Uterus (tissue), 2 donors: ENCODE data around the gene NAP1L4.

Source experiments
- CTCF ChIP-seq, 4 experiments: fragments of 200-600 bp in 2 of 4; fragments of 450-650 bp in 2 of 4; sonication (generic) in 2 of 4; IDR thresholded peaks; one replicate each; pipeline ENCODE4 v1.5.1; 2016 to 2019; ENCODE audit warnings: antibody characterized with exemption in 4 of 4, mild to moderate bottlenecking in 2 of 4, moderate library complexity in 1 of 4
- POLR2A ChIP-seq, 2 donors: fragments of 450-650 bp; IDR thresholded peaks; one replicate each; pipeline ENCODE4 v1.6.1; 2016; ENCODE audit warnings: antibody characterized with exemption in 2 of 2, mild to moderate bottlenecking in 1 of 2, moderate library complexity in 1 of 2

- no peak for TF ChIP-seq CTCF (IDR thresholded peaks at IDR 0.05)
- no peak for TF ChIP-seq POLR2A (IDR thresholded peaks at IDR 0.05)
These were observed 36.7 kb upstream of the NAP1L4 start for GRCh38 chr11:3028813-3029212.
